HG03521 (cell line): ENCODE measurements around the gene CSAD.

Source experiments
- ATAC-seq: cut with Tn5 transposase; IDR thresholded peaks from one replicate; pipeline ENCODE4 v1.9.1; 2021; ENCODE audit warnings: mild to moderate bottlenecking, moderate library complexity; ENCODE audit not compliant: unreplicated experiment

Gene CSAD

DNA sequence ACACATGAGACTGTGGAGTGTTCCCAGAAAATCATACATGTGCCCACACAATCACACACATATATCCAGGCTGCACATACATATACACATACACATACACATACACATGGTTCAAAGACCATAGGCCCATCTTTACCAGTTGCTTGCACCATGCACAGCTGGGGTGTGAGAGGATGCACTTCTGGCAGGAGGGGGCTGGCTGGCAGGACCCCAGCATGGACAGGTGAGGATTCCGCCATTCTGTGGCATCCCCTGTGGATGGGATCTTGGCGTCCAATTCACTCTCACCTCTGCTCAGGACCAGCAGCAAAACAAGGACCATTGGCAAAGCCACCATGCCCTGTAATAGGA, 19.4 kb upstream of the CSAD start:
- peak; percentile 7 for ATAC-seq

DNA sequence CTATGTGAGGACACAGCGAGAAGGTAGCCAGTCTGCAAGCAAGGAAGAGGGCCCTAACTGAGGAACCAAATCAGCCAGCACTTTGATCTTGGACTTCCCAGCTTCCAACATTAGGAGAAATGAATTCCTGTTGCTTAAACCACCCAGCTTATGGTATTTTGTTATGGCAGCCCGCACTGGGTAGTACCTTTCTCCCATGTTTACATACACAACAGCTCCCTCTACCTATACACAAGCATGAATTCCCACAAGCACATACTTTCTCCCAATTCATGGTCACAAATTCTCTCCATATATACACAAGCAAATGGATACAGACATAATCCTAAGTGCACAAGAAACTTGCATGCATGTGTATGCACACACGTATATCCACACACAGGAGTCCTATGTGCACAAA, 19.0 kb upstream of the CSAD start:
- ATAC-seq, result no peak

DNA sequence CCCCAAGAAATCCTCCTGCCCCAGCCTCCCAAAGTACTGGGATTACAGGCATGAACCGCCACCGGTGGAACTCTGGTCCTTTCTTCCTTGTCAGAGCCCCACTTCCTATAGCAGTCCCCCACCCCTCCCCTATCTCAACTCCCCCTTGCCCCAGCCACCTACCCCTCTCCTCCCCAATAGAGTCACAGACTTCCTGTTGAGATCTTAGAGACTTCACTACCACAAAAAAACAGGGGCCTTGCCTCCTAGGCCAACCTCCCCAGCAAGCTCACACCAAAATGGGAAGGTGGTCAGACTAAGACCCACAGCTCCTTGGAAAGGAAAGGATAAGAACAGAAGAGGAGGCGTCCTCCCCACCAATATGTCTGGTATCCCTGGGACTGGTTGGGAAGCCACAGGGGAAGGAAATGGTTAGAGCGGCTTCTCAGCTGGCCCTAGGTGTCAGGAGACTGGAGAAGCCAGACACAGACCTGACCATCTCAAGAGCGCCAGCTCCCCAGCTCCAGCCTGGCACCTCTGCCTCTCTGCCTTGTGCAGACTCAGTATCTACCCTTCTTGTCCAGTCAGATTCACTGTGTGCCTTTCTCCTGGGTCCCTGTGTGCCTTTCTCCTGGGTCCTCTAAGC, 17.9 kb upstream of the CSAD start:
- ATAC-seq, result no peak

DNA sequence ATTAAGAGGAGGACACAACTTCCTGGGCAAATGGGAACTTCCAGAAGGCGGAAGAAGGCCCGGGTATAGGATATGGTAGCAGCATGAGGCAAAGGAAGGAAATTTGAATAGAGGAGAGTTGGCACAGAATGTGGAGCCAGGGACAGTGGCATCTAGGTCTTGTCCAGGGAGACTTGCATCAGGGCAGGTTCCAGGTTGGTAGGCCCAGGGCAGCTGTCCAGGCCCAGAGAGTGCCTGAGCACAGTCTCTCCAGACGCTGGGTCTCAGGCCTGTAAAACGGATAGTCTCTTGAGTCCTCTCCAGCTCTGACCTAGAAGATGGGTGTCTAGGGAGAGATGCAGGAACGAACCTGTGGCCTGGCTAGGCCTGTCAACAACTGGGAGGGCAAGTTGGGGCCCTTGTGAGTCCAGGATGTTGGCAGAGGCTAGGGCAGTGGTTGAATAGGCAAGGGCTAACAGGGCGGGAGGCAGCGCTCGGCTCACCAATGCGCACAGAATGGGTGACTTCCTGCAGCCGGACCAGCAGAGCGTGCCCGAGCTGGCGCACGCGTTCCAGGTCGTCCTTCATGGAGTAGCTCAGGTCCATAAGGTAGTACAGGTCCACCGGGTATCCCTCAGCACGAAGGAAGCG, 16.4 kb upstream of the CSAD start:
- ATAC-seq, result no peak

DNA sequence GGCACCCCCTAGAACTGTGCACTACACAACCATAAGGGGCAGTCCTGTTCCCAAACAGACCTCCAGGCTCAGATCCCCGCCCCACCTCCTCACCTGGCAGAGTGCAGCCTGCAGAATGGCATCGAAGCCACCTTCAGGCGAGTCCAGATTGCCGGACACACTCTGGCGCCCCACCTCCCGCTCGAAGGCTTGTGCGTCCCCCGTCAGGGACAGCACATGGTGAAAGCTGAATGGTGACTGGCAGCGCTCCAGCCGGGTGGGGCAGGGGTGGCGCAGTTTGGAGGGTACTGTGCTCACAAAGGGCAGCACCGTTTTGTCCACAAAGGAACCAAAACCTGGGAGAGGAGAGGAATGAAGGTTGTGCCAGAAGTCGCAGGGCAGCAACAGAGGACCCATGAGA, 15.8 kb upstream of the CSAD start:
- no peak for ATAC-seq

DNA sequence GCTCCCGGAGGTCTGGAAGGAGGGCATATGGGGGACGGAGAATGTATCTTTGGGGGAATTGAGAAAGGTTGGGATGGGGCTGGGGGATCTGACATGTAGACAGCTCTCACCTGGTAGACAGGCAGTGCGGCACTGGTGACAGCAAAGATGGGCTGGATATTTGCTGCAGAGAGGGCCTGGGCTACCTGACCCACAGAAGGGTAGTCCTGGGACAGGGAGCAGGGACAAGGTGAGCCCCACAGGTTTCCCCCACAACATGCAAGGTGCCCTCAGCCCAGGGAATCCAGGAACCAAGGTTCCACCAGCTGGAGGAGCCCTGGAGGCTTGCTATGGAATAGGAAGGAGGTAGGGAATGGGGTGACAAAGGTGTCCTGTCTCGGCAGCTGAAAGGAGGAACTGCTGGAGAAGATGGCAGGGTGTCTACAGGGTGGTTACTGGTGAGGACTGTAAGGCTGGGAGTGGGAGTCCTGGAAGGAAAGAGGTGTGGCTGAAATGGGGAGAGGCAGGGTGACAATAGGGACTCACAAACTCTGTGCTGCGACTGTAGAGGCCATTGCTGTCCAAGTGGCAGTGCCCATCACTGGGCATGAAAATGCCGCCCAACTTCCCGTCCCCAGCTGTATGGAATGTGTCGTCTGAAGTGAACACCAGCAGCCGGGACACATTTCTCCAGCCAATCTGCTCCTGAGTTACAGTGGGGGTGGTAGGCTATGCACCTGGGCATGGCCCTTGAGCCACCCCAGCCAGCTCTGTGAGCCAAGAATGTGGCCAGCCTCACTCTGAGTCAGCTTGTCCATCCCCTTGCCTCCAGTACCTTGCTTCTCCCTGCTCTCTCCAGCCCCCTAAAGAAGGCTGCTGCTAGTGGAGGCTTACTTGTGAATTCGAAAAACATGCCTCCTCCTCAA, 15.0 kb upstream of the CSAD start:
- no peak for ATAC-seq

DNA sequence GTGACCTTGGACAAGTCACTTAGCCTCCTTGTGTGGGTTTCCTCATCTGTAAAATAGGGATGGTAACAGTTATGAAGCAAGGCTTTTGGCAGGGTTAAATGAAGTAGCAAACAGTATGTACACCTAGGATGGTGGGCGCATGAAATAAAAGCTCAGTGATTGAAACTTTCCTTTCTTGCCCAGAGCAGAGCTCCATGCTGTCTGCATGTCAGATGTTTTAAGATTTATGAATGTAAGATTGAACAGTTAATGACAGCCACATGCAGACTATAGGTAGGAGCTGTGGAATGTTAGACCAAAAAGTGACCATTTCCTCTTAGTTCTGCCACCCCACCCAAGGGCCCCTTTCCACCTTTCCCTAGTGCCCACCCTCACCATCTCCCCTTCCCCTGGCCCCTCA, 14.2 kb upstream of the CSAD start:
- no peak for ATAC-seq

DNA sequence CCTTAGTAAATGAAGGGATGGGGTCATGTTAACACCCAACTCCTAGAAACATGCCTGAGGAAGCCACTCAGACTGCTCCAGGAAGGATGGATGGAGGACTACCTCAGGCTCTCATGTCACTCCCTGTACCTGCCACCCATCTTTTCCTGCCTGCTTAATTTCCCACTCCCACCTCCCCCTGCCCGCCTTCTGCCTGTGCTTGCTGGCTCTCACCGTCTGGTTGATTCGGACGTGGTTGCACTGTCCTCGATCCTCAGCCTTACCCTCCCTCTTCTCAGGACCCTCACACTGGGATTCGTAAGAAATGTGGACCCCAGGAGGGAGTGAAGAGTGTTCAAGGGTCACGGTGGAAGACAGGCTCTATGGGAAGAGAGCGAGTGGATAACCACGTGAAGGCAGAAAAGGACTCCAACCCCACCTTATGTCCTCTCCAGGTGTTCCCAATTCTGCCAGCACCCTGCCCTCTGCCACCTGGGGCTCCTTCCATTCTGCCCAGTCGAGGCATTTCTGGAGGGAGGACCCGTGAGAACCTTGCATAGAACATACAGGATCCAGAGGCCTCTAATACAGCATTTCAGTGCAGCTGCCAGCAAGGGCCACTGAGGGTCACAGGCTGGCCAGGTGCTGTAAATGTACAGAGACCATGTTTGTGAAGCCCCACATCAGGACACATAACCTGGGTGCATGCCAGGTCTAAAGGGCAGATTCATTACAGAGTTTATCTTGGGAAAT, 13.4 kb upstream of the CSAD start:
- ATAC-seq, result no peak

DNA sequence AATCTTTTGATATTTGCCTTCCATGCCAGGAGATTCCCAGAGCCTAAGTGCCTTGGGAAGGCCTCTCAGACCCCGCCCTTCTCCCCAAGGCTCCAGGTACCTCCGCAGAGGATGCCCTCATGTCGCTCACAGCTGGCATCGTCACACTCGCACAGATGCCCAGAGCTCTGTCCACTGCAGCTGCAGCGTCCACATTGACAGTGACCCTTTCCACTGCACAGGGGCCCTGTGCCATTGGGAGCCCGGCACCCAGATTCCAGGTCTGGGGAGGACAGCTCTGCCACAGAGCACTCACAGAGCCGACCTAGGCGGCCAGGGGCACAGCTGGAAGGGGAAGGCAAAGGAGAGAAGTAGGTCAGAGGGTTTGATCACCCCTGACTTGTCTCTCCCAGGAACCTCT, 12.3 kb upstream of the CSAD start:
- ATAC-seq, result no peak

DNA sequence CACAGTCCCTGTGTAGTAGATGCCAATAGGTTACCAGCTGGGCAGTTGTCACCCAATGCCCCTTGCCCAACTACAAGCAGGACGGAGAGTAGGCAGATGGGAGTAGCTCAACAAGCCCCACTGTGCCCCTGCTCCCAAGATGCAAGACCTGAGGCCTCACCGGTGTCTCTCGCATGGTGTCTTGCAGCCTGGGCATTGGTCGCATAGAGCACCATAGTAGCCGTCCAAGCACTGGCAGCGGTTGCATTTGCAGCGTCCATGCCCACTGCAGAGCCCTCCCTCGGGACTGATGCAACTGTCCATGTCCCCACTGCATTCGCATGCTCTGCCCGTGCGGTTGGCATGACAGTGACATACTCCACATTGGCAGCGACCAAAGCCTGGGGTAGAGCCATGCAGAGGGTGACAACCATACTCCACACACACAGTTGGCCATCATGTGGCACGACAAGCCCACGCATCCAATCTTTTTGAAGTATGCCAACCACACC, 11.9 kb upstream of the CSAD start:
- no peak for ATAC-seq

DNA sequence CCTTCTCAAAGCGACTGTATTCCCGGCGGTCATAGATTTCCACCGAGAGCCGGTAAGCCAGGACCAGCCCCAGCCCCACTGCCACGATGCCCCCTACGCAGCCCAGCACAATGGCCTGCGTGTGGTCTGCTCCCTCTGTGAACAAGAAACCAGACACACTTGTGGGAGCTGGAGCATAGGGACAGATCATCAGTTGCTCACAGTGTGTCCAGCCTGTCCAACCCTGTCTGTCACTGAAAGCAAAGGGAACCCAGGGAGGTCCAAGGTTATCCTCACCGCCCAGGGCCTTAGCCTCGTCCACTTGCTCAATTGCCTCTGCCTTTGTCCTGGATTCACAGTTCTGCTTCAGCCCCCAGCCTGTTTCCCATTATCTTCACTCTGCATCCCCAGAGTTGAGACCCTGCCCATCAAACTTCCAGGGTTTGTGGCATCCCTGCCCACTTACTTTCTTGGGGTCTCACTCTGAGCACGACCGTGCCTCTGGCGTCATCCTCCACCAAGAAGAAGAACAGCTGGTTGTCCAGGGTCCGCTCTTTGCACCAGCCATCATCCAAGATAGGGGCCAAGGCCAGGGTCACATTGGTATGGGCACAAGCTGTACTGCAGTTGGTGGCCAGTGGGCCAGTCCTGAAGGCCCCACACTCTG, 11.3 kb upstream of the CSAD start:
- no peak for ATAC-seq

DNA sequence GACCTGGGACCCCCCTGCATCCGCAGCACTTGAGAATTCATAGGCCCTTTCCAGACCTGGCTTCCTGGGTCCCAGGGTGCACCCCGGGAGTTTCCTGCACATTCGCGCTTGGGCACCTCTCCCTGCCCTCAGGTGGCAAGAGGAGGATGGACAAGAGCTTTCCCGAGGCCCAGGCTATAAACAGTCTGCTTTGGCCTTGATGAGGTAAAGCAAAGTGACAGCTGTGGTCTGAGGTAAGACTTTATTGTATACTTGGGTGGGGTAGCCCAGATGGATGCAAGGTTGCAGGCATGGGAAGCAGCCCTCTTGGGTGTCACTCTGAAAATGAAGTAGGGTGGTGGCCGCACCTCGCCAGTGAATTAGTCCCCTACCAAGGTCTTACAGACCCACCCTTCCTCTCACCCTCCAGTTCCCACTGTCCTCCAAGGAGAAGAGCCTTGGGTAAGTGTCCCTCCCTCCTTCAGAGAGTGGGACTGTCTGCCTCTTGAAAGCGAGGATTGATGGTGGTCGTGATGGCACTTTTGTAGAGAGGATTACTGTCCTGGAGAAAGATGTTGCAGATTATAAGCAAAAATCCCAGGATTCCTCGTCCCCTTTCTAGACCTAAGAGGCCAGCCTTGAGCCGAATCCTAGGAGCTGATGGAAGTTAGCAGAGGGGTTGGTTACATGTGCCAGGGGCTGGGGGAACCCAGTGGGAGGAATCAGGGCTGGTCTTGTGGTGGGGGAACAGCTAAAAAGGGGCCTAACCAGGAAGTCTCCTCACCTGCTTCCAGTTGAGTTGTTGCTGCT, 10.6 kb upstream of the CSAD start:
- ATAC-seq, result no peak

DNA sequence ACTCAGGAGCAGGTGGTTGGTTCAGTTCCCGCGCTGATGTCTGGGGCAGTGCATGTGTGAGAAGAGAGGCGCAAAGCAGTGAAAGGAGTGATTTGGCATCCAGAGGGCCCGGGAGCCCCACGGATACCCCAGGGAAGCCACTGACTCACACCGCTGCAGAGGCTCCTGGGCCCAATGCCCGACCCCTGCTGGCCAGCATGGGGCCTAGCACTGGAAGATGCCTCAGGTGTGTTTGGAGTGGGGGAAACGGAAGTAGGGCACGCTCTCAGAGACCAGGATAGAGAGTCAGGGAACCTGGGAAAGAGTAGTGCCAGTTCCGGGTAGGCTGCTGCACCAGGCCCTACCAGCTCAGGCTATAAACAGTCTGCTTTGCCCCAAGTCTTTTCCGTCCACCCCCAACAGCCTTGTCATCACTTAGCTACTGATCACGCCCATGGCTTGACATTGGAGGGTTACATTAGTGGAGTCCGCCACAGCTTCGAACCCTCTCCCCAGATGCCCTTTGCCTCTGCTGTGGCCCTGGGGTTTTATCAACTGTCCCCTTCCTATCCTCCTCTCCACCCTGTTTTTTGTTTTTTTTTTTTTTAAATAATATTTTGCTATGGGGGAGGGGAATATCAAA, 9.5 kb upstream of the CSAD start:
- ATAC-seq, result no peak

DNA sequence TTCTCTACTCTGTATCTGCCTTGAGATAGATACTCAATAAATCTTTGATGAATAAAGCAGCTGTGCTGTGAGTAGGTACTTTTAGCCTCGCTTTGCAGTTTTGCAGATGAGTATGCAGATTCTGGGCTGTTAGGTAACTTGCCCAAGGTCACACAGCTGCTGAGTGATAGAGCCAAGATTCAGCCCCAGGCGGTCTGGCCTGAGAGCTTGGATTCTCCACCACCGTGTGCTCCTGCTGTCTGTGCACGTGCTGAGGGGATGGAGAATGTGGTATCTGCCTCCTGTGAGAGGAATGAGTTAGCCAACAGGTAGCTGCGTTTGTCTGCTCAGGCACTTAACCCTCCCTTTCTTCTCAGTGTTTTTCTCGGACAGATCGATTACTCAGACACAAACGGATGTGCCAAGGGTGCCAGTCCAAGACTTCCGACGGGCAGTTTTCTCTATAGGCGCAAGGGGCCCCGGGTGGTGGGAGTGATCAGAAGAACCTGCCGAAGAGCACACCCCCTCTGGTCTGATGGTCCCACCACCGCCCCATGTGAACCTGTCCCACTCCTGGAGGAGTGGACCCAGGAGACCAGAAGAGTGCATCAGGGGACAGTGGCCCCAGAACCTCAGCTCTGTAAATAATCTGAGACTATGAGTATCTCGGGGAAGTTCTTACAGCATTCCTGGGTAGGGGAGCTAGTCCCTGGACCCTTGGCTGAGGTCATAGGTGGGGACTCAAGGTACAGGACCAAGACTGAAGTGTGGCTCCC, 6.6 kb upstream of the CSAD start:
- ATAC-seq, result no peak

DNA sequence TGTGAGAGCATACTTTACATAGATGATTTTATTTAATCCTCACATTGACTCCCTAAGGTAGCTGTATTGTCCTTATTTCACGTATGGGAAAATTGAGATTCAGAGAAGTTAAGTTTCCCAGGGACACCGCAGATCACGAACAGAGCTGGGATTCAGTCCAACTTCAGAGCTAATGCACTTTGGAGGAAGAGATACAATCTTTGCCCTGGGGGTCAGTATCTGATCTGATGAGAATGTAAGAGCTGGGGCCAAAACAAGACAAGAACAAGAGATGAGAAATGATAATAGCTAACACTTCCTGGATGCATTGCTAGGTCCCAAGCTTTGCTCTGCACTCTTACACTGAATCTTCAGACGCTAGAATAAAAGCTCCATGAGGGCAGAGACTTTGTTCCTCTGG, 6.0 kb upstream of the CSAD start:
- no peak for ATAC-seq

DNA sequence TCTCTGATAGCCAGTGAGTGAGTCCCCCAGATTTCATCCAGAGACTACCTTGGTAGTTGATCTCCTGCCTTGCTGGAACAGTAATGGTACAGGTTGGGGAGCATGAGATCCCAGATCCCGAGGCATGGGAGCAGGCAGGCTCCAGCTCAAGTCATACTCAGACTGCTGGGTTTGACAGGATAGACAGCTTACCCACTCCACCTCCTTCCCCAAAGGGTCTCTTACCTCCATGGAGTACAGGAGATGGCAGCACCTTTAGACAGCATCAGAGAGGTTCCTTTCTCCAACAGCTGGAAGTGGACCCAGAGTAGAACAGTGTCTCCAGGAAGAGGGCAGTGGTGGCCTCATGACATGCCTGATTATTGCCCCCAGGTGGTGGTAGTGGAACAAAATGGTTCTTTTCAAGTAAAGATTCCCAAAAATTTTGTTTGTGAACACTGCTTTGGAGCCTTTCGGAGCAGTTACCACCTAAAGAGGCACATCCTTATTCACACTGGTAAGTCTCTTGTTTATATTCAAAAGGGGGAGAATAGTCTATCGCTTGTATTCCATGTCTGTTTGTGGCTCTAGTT, 4.9 kb upstream of the CSAD start:
- no peak for ATAC-seq

DNA sequence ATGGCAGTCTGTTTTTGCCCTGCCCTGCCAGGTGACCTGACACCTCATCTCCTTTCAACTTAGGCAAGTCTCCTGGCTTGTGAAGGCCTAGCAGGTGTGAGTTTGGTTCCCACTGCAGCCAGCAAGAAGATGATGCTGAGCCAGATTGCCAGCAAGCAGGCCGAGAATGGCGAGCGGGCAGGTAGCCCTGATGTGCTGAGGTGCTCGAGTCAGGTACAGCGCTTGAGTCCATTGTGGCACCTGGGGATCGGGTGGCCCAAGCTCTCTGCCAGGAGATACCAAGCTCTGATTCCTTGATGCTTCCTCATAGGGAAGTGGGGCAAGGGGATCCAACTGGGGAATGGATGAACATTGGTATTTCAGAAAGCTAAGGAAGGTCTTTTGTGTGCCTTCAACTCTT, 4.1 kb upstream of the CSAD start:
- no peak for ATAC-seq

DNA sequence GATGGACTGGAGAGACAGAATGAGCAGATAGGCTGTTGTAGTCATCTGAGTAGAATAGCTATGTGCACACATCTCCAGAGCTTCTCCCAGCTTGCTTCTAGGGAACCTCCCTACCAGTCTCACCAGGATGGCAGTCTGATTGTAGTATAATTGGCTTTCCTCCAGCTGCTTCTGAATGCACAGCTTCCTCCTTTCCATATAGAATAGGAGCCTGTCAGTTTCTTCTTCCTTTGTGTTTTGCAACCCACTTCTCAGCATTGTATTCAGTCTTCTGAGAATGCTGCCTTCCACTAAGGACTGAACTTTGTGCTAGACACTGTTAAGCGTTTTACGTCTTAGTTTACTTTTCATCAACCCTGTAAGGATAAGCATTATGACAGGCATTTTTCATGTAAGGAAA, 2.2 kb upstream of the CSAD start:
- no peak for ATAC-seq

DNA sequence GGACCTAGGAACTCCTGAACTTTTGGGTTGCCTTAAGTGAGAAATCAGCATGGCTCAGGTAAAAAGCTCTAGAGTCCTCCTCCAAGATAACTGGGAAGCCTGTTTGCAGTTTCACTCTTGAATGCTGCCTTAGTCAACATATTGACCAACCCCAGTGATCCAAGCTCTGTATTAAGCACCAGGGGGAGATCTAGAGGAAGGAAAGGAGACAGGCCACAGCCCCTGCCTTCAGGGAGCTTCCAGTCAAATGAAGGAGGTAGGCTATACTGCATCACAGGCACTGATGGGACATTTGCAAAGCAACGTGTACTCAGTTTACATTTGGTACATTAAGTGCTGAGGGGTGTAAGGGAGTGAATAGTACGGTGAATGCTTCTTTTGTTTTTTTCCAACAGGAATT, 1.2 kb upstream of the CSAD start:
- ATAC-seq, result no peak
